NCI-H526 (cell line): ENCODE results near the gene MERTK.
"Not testable (repeated sequence)": the region's sequence is repeated elsewhere in the genome, so short reads cannot be mapped to it uniquely, and the experiment has no call there.

Experiments used
- DNase-seq, 2 experiments: peaks; one replicate each; lab custom pipeline; 2025; lab: John Stamatoyannopoulos, UW

MERTK gene

GRCh38 chr2:112008910-112009485 is 110.6 kb downstream of the MERTK start:
- DNase-seq, result no peak

- DNase-seq, result no peak
Measured at GRCh38 chr2:112010751-112011150, 112.3 kb downstream of the MERTK start.

- DNase-seq, result no peak
Measured at GRCh38 chr2:112012556-112012955, 114.1 kb downstream of the MERTK start.

GRCh38 chr2:112018846-112019245 is 120.4 kb downstream of the MERTK start:
- DNase-seq, result no peak

- no peak for DNase-seq
Measured at GRCh38 chr2:112019569-112019982, 121.2 kb downstream of the MERTK start.

- DNase-seq, result peak in 1 of 2 experiments; percentile 2
Measured at GRCh38 chr2:112020561-112020960, 122.2 kb downstream of the MERTK start.

GRCh38 chr2:112021290-112021689 is 122.9 kb downstream of the MERTK start:
- no peak for DNase-seq

GRCh38 chr2:112021781-112022231 is 123.4 kb downstream of the MERTK start:
- DNase-seq, result no peak

- no peak for DNase-seq
Measured at GRCh38 chr2:112023707-112024106, 125.3 kb downstream of the MERTK start.

- DNase-seq, result no peak
Measured at GRCh38 chr2:112024231-112024630, 125.8 kb downstream of the MERTK start.

- no peak for DNase-seq
Measured at GRCh38 chr2:112024896-112025491, 126.6 kb downstream of the MERTK start.

GRCh38 chr2:112026509-112026908 is 128.1 kb downstream of the MERTK start:
- DNase-seq, result peak in 1 of 2 experiments; percentile 5

- DNase-seq, result no peak
Measured at GRCh38 chr2:112027767-112028166, 129.4 kb downstream of the MERTK start.

GRCh38 chr2:112029164-112029563 is 130.8 kb downstream of the MERTK start:
- no peak for DNase-seq

- DNase-seq, result peak in 1 of 2 experiments; percentile 2
Measured at GRCh38 chr2:112031473-112032223, 133.2 kb downstream of the MERTK start.

- DNase-seq, result no peak
Measured at GRCh38 chr2:112032224-112032586, 133.8 kb downstream of the MERTK start.

GRCh38 chr2:112032689-112033465 is 134.5 kb downstream of the MERTK start:
- no peak for DNase-seq

GRCh38 chr2:112033600-112033999 is 135.2 kb downstream of the MERTK start:
- no peak for DNase-seq

GRCh38 chr2:112034924-112035323 is 136.5 kb downstream of the MERTK start:
- DNase-seq, result no peak

GRCh38 chr2:112035786-112036185 is 137.4 kb downstream of the MERTK start:
- DNase-seq, result no peak

- DNase-seq, result not testable (repeated sequence)
Measured at GRCh38 chr2:112039556-112039955, 141.1 kb downstream of the MERTK start.

GRCh38 chr2:112040066-112040465 is 141.7 kb downstream of the MERTK start:
- DNase-seq, result not testable (repeated sequence)
